Neural progenitor cell (in vitro differentiated cells): Measurements from ENCODE around the gene SIAH3. TPM values are rescaled to one million over a fixed set of nuclear protein-coding genes. Genes with fewer than 3 reads are reported as not detected.

Experiments
- DNase-seq: peaks from one replicate; pipeline ENCODE4 v3.0.0-alpha.2; 2016; ENCODE audit warnings: low spot score
- H2AFZ ChIP-seq: fragments of 200-600 bp; sonication (generic); replicated peaks from 2 replicates; pipeline ENCODE4 v1.6.1; 2016; ENCODE audit warnings: antibody characterized with exemption
- H3F3A ChIP-seq: fragments of 200-600 bp; sonication (generic); 2 replicates; pipeline ENCODE4 v1.6.1; 2016; ENCODE audit warnings: antibody characterized with exemption, low read depth
- H3K27ac ChIP-seq: fragments of 200-600 bp; sonication (generic); 2 replicates; pipeline ENCODE4 v1.5.1; 2016; ENCODE audit warnings: mild to moderate bottlenecking
- H3K27me3 ChIP-seq: fragments of 200-600 bp; sonication (generic); 2 replicates; pipeline ENCODE4 v1.6.1; 2016; ENCODE audit warnings: mild to moderate bottlenecking, moderate library complexity
- H3K36me3 ChIP-seq: fragments of 200-600 bp; sonication (generic); 2 replicates; pipeline ENCODE4 v1.5.1; 2016
- H3K4me1 ChIP-seq: fragments of 200-600 bp; sonication (generic); 2 replicates; pipeline ENCODE4 v1.6.1; 2016; ENCODE audit warnings: mixed run types
- H3K4me2 ChIP-seq: fragments of 200-600 bp; sonication (generic); 2 replicates; pipeline ENCODE4 v1.6.1; 2016
- H3K4me3 ChIP-seq: fragments of 200-600 bp; sonication (generic); 2 replicates; pipeline ENCODE4 v1.5.1; 2016
- H3K79me2 ChIP-seq: fragments of 200-600 bp; sonication (generic); 2 replicates; pipeline ENCODE4 v1.6.1; 2016; ENCODE audit warnings: low read depth
- H3K9ac ChIP-seq: fragments of 200-600 bp; sonication (generic); 2 replicates; pipeline ENCODE4 v1.6.1; 2016
- H3K9me3 ChIP-seq: fragments of 200-600 bp; sonication (generic); 2 replicates; pipeline ENCODE4 v1.5.1; 2016; ENCODE audit warnings: low read depth
- H4K20me1 ChIP-seq: fragments of 200-600 bp; sonication (generic); 2 replicates; pipeline ENCODE4 v1.6.1; 2016; ENCODE audit warnings: low read depth
- H3K27ac Mint-ChIP-seq: 3 replicates; pipeline ENCODE4 v1.8.0; 2021; ENCODE audit warnings: mixed read lengths
- H3K27me3 Mint-ChIP-seq: 2 replicates; pipeline ENCODE4 v1.8.0; 2022; ENCODE audit warnings: low read depth, mild to moderate bottlenecking, inconsistent platforms, moderate library complexity, mixed read lengths; ENCODE audit not compliant: insufficient read depth
- H3K36me3 Mint-ChIP-seq: 3 replicates; pipeline ENCODE4 v1.8.0; 2021; ENCODE audit warnings: mixed read lengths
- H3K4me1 Mint-ChIP-seq: 3 replicates; pipeline ENCODE4 v1.8.0; 2021; ENCODE audit warnings: mixed read lengths
- H3K4me3 Mint-ChIP-seq: 3 replicates; pipeline ENCODE4 v1.8.0; 2021; ENCODE audit warnings: mild to moderate bottlenecking, moderate library complexity, mixed read lengths
- H3K9me3 Mint-ChIP-seq: 3 replicates; pipeline ENCODE4 v1.8.0; 2020; ENCODE audit warnings: mixed read lengths
- EZH2 ChIP-seq: fragments of 200-600 bp; sonication (generic); IDR thresholded peaks from 2 replicates; pipeline ENCODE4 v1.6.1; 2017; ENCODE audit warnings: antibody characterized with exemption, mild to moderate bottlenecking, moderate library complexity
- EZH2phosphoT487 ChIP-seq: fragments of 200-600 bp; sonication (generic); IDR thresholded peaks from 2 replicates; pipeline ENCODE4 v1.6.1; 2017; ENCODE audit warnings: antibody characterized with exemption
- total RNA-seq: library from RNA; depleted of rRNA; stranded (reverse); fragments of >200 nt; gene quantifications from 2 replicates; pipeline ENCODE4 v1.2.3, GENCODE V29; 2015; ENCODE audit warnings: low replicate concordance
- TF ChIP-seq, protein P1 (sequence below): fragments of 200-600 bp; sonication (generic); IDR thresholded peaks from 2 replicates; pipeline ENCODE4 v1.5.1; 2017; ENCODE audit warnings: antibody characterized with exemption, mild to moderate bottlenecking

Gene SIAH3
- total RNA-seq, 1 donor from 2014 or later: not detected

DNA sequence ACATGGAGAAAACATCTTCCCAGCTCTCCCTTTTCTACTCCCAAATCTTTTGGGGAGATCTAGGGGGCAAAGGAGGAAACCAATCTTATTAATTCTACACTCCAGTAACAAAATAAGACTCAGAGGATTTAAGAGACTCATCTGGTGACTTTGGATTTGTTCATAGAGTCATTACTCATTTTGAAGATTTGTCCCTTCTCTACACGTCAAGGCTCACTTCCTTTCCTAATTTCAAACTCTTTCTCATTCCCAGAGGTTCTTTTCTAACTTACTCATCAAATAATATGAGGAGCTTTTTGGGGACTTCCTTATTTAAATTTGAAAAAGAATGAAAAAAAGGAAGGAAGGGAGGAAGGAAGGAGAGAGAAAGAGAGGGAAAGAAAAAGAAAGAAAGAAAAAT is 14.4 kb downstream of the SIAH3 start:
- no peaks in the 10 kb centered on the region for H3K9me3 Mint-ChIP-seq

DNA sequence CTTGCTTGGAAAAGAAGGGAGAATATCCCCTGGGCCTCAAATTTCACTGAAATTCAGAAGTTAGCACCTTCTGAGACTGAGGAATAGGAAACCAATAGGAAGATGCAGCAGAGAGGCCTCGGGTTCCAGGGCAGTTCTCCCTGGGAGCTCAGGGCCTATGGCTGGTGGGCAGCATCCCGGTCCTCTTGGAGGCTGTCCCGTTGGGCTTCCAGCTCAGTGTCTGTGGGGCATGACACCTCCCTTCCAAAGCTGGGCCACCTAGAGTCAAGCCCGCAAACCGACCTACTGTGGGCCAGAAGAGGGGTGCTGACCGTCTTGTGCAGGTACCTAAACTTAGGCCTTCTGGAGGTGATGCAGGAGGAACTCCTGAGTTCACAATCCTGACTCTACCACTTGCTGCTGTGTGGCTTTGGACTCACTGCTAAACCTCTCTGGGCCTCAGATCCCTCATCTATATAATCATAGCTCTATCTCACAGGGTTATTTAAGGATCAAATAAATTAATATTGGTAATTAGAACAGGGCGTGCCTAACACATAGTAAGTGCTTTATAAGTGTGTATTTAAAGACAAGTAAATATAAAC is 17.1 kb downstream of the SIAH3 start:
- H3K4me1 Mint-ChIP-seq: peaks cover 25% of the 10 kb centered on the region
- Histone ChIP-seq H3K4me2 (peak overlapping the region; percentile 24), H3K9ac (no peak overlapping the region), H4K20me1 (no peaks in the 10 kb centered on the region), H3K27me3 (no peaks in the 10 kb centered on the region), H3K9me3 (no peaks in the 10 kb centered on the region), H2AFZ (no peak overlapping the region), H3K27ac (peak overlapping the region; percentile 44), H3K4me1 (peaks cover 12% of the 10 kb centered on the region), H3F3A (peaks cover 9% of the 10 kb centered on the region), H3K4me3 (no peak overlapping the region), H3K36me3 (no peaks in the 10 kb centered on the region), H3K79me2 (no peaks in the 10 kb centered on the region)
- no peak for DNase-seq
- H3K27ac Mint-ChIP-seq: no peak overlapping the region
- H3K9me3 Mint-ChIP-seq: no peaks in the 10 kb centered on the region
- TF ChIP-seq EZH2 (no peak), EZH2phosphoT487 (no peak)
- TF ChIP-seq, protein P1, sequence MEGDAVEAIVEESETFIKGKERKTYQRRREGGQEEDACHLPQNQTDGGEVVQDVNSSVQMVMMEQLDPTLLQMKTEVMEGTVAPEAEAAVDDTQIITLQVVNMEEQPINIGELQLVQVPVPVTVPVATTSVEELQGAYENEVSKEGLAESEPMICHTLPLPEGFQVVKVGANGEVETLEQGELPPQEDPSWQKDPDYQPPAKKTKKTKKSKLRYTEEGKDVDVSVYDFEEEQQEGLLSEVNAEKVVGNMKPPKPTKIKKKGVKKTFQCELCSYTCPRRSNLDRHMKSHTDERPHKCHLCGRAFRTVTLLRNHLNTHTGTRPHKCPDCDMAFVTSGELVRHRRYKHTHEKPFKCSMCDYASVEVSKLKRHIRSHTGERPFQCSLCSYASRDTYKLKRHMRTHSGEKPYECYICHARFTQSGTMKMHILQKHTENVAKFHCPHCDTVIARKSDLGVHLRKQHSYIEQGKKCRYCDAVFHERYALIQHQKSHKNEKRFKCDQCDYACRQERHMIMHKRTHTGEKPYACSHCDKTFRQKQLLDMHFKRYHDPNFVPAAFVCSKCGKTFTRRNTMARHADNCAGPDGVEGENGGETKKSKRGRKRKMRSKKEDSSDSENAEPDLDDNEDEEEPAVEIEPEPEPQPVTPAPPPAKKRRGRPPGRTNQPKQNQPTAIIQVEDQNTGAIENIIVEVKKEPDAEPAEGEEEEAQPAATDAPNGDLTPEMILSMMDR: no peak
- H3K4me3 Mint-ChIP-seq: no peak overlapping the region
- H3K36me3 Mint-ChIP-seq: no peaks in the 10 kb centered on the region
- peaks cover 2% of the 10 kb centered on the region for H3K27me3 Mint-ChIP-seq

More for the DNA sequence above, 14.4 kb downstream of the SIAH3 start:
- no peaks in the 10 kb centered on the region for H3K79me2 ChIP-seq
- H3K27ac ChIP-seq: no peak overlapping the region
- Mint-ChIP-seq H3K4me3 (no peak overlapping the region), H3K4me1 (peaks cover 25% of the 10 kb centered on the region), H3K36me3 (no peaks in the 10 kb centered on the region), H3K27ac (no peak overlapping the region), H3K27me3 (peaks cover 4% of the 10 kb centered on the region)
- no peak overlapping the region for H3K4me2 ChIP-seq
- H4K20me1 ChIP-seq: no peaks in the 10 kb centered on the region
- no peaks in the 10 kb centered on the region for H3K36me3 ChIP-seq
- H3F3A ChIP-seq: peaks cover 9% of the 10 kb centered on the region
- H3K9me3 ChIP-seq: no peaks in the 10 kb centered on the region
- no peak overlapping the region for H2AFZ ChIP-seq
- TF ChIP-seq, protein P1: no peak
- TF ChIP-seq EZH2phosphoT487: no peak
- no peak for TF ChIP-seq EZH2
- H3K27me3 ChIP-seq: no peaks in the 10 kb centered on the region
- H3K4me1 ChIP-seq: peaks cover 12% of the 10 kb centered on the region
- H3K9ac ChIP-seq: no peak overlapping the region
- DNase-seq: no peak
- H3K4me3 ChIP-seq: no peak overlapping the region

DNA sequence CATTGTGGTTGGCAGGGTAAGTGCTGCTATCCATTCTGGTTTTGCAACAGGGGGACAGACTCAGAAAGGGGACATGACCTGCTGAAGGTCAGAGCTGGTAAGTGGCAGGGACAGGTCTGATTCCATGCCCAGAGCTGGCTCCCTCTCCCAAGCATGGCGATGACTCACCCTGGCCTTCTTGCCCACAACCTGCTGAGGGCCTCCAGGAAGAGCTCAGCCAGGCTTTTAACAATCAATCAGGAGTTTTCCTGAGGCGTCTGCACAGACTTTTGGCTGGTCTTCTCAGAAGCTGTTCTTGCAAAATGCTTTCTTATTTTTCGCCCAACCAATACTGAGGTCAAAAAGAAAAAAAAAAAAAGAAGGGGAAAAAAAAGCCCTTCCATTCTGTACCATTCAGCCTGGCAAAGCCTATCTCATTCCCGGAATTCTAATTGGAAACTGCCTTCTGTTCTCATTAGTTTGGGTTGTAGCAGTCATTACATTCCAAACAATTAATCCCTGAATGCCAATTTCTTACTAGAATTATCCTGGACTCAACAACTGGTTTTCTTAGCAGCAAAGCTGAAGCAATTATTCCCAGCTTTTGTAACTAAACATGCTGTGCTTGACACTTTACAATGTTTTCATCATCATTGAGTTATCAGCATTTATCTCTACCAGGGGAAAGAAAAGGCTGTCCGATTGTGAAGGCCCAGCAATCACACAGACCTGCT is 17.7 kb downstream of the SIAH3 start:
- Histone ChIP-seq H3K4me2 (peak overlapping the region; percentile 24), H3K27ac (peak overlapping the region; percentile 44), H3K9ac (no peak overlapping the region), H4K20me1 (no peaks in the 10 kb centered on the region), H2AFZ (no peak overlapping the region), H3K27me3 (no peaks in the 10 kb centered on the region), H3F3A (peaks cover 9% of the 10 kb centered on the region), H3K4me3 (no peak overlapping the region), H3K4me1 (peaks cover 12% of the 10 kb centered on the region), H3K9me3 (no peaks in the 10 kb centered on the region), H3K79me2 (no peaks in the 10 kb centered on the region), H3K36me3 (no peaks in the 10 kb centered on the region)
- peak; percentile 56 for DNase-seq
- peaks cover 2% of the 10 kb centered on the region for H3K27me3 Mint-ChIP-seq
- no peak for TF ChIP-seq EZH2phosphoT487
- TF ChIP-seq EZH2: no peak
- TF ChIP-seq, protein P1: no peak
- H3K9me3 Mint-ChIP-seq: no peaks in the 10 kb centered on the region
- H3K4me1 Mint-ChIP-seq: peaks cover 26% of the 10 kb centered on the region
- no peak overlapping the region for H3K4me3 Mint-ChIP-seq
- no peak overlapping the region for H3K27ac Mint-ChIP-seq
- no peaks in the 10 kb centered on the region for H3K36me3 Mint-ChIP-seq
